ENCODE measurements around the gene BUB3.

GRCh38 chr10:123140983-123141390 lies 13.2 kb upstream of the BUB3 start:
- TF ChIP-seq POLR2AphosphoS5 (IDR thresholded peaks at IDR 0.05; ENCODE audit: low read depth, low read length) (no peak), TAF1 (IDR thresholded peaks at IDR 0.05; ENCODE audit: borderline replicate concordance, insufficient read depth, low read length) (no peak), REST (IDR thresholded peaks at IDR 0.05; ENCODE audit: insufficient read depth in 1 of 2, low read depth in 2 of 2, low read length in 2 of 2) (no peak), SIN3A (IDR thresholded peaks at IDR 0.05; ENCODE audit: borderline replicate concordance, insufficient read depth, low read length) (no peak)
